MG63 (cell line): Measurements from ENCODE around the gene NUMBL. TPM values are rescaled to one million over a fixed set of nuclear protein-coding genes. Genes with fewer than 3 reads are reported as not detected.

ENCODE experiments used
- DNase-seq: peaks from one replicate; pipeline ENCODE4 v3.0.0-alpha.2; 2020
- H3K27me3 ChIP-seq: fragments of 250-450 bp; sonication (Bioruptor Pico); 2 replicates; pipeline ENCODE4 v1.5.1; 2020; ENCODE audit warnings: mild to moderate bottlenecking, moderate library complexity
- H3K36me3 ChIP-seq: fragments of 250-450 bp; sonication (Bioruptor Pico); 2 replicates; pipeline ENCODE4 v1.5.1; 2020; ENCODE audit warnings: mild to moderate bottlenecking, moderate library complexity
- H3K4me3 ChIP-seq: fragments of 250-450 bp; sonication (Bioruptor Pico); 2 replicates; pipeline ENCODE4 v1.5.1; 2020; ENCODE audit warnings: mild to moderate bottlenecking, moderate library complexity
- H3K9me3 ChIP-seq: fragments of 250-450 bp; sonication (Bioruptor Pico); 2 replicates; pipeline ENCODE4 v1.5.1; 2020; ENCODE audit warnings: mild to moderate bottlenecking, moderate library complexity
- total RNA-seq: library from RNA; depleted of rRNA; stranded (reverse); fragments of >200 nt; shearing (Covaris generic); gene quantifications from 2 replicates; pipeline ENCODE4 v1.2.3, GENCODE V29; 2014; ENCODE audit warnings: low replicate concordance

NUMBL gene
- total RNA-seq, 1 experiment from 2014 or later, result 42.8 TPM

DNA sequence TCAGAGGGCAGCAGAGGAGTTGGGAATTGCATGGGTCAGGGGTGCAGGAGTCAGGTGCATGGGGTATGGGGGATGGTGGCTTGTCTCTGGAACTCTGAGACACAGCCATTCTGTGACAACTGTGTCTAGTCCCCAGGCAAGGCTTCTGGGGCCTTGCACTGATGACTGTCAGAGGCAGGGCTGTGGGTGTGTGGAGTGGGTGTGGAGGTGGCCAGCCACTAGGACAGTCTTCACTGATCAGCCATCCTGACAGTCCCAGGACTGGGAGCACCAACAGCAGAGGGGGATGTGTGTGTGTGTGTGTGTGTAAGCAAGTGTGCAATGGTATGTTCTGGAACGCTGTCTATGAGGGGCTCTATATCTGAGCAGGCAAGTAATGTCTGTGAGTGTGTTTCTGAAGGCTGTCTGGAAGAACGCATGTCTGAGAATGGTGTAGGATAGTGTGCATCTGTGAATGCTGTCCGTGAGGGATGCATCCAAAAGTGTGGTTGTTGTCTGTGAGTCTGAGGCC lies 5.4 kb downstream of the NUMBL start:
- H3K4me3 ChIP-seq, result no peak overlapping the region
- peaks cover 74% of the 10 kb centered on the region for H3K36me3 ChIP-seq
- no peaks in the 10 kb centered on the region for H3K9me3 ChIP-seq
- H3K27me3 ChIP-seq, result no peaks in the 10 kb centered on the region
- no peak for DNase-seq

DNA sequence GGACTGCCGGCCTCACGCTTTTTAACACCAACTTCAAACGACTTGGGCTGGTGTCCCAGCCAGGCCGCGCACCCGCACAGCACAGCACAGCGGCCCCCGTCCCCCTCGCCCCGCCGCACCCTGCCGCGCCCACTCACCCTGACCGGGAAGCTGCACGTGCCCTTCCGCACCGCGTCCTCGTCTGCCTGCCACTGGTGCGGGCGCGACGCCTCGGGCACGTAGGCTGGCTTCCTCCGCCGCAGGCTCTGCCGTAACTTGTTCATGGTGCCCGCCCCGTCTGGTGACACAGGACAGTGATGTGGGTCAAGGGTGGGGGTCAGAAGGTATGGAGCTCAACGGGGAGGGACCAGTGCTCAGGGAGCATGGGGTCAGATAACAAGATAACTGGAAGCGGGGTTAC lies 6.2 kb downstream of the NUMBL start:
- peaks cover 81% of the 10 kb centered on the region for H3K36me3 ChIP-seq
- H3K4me3 ChIP-seq, result no peak overlapping the region
- H3K27me3 ChIP-seq, result no peaks in the 10 kb centered on the region
- DNase-seq, result no peak
- no peaks in the 10 kb centered on the region for H3K9me3 ChIP-seq

DNA sequence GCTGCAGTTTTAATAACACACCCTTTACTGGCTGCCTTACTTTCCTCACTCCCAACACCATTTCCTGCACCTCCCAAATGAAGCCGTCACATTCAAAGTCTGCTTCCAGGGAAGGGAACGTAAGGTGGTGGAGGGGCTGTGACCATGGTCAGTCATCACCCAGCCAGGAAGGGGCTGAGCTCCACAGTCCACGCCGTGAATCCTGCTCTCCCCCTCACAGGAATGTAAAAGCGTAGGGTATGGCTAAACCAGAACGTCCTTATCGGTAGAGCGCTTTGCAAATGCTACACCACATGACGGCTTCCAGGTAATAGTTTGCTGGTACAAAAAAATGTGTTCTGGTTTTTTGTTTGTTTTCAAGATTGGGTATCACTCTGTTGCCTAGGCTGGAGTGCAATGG lies 7.0 kb downstream of the NUMBL start:
- Histone ChIP-seq H3K36me3 (peaks cover 85% of the 10 kb centered on the region), H3K4me3 (no peak overlapping the region), H3K9me3 (no peaks in the 10 kb centered on the region), H3K27me3 (no peaks in the 10 kb centered on the region)
- DNase-seq, result no peak

DNA sequence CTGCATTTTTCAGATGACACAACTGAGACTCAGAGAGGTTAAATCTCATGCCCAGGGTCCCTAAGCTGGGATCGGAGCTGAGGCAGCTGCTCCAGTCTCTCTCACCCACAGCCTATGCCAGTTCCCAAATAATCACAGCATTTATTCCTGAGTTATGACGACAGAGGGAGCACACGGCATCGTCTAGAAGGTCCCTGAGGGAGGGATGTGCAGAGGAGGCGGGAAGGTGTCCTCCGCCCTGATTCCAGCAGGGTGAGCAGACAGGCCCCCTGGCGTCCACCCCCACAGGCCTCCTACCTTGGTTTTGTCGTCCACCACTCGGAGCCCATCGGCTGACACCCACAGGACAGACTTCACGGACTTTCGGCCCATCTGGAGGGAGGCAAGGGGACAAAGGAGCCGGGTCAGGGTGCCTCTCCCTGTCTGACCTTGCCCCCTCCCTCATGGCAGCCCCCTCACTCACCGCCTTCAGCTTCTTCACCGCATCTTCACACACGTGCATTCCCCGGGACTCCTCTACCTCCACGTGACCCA lies 8.0 kb downstream of the NUMBL start:
- Histone ChIP-seq H3K9me3 (no peaks in the 10 kb centered on the region), H3K27me3 (no peaks in the 10 kb centered on the region), H3K4me3 (no peak overlapping the region), H3K36me3 (peaks cover 90% of the 10 kb centered on the region)
- no peak for DNase-seq

DNA sequence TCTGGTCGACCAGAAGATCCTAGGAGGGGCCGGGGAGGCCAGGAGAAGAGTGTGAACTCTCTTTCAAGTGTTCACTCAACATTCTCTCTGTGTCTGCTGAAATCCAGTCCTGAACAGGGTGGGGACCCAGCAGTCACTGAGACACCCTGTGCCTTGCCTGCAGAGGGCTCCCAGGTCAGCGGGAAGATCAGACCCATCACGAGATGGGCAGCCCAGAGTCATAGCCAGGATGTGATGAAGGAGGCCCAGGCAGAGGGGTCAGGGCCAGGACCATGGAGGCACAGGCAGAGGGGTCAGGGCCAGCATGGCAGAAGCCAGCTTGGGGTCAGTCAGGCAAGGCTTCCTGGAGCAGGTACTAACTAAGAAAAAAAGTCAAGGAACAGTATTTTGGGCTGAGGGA lies 9.4 kb downstream of the NUMBL start:
- Histone ChIP-seq H3K36me3 (peaks cover 89% of the 10 kb centered on the region), H3K4me3 (no peak overlapping the region), H3K9me3 (no peaks in the 10 kb centered on the region), H3K27me3 (no peaks in the 10 kb centered on the region)
- no peak for DNase-seq

DNA sequence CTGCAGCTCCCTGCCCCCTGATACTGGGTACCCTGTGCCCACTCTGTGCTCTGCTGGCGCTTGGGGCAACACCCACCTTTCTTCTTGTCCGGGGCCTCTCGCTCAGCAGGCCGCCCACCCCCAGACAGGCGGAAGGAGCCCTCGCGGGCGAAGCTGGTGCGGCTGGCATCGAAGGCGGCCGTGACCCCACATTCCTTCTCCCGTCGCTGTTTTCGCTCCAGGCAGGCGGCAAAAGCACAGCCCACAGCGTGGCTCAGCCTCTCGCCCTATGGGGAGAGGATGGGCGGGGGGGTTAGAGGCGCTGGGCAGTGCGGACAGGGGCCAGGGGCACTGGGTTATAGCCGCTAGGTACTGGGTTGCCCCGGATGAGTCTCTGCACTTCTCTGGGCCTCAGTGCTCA lies 13.3 kb downstream of the NUMBL start:
- peaks cover 84% of the 10 kb centered on the region for H3K36me3 ChIP-seq
- H3K27me3 ChIP-seq, result no peaks in the 10 kb centered on the region
- no peak overlapping the region for H3K4me3 ChIP-seq
- DNase-seq, result no peak
- H3K9me3 ChIP-seq, result no peaks in the 10 kb centered on the region

DNA sequence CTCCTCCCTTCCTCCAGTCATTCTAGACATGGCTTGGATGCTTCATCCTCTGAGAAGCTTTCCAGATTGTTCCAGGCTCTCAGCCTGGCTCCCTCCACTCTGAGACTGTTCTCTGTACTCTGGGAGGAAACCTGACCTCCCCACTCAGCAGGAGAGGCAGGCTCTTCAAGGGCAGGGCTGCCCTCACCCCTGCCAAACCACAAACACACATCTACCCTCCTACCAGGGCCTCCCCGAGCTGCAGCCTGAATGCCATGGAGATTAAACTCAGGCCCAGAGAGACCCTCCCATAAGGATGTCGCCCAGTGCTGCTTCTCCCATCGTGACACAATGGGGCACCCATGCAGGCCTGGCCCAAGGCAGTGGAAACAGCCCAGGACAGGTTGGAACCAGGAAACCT lies 16.2 kb downstream of the NUMBL start:
- Histone ChIP-seq H3K9me3 (no peaks in the 10 kb centered on the region; the same call in 1 of the 2 replicates), H3K36me3 (peaks cover 85% of the 10 kb centered on the region), H3K27me3 (no peaks in the 10 kb centered on the region), H3K4me3 (no peak overlapping the region)
- no peak for DNase-seq

DNA sequence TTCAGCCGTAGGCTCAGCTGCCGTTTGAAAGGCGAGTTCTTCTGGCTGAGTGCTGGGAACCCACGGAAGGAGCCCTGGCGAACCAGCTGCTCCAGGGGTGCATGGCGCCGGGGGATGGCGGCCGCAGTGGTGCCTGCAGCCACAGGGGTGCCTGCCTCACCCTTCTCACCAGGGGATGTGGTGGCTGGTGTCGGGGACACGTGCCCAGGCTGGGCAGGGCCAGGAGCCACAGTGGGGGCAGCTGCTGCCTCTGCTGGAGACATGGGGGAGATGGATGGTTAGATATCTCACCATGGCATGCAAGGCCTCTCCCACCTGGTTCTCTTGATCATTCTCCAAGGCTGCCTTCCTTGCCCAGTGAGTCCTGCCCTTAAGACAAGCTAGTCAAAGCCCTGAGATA lies 17.1 kb downstream of the NUMBL start:
- Histone ChIP-seq H3K4me3 (no peak overlapping the region), H3K27me3 (no peaks in the 10 kb centered on the region), H3K36me3 (peaks cover 85% of the 10 kb centered on the region), H3K9me3 (no peaks in the 10 kb centered on the region; the same call in 1 of the 2 replicates)
- no peak for DNase-seq

DNA sequence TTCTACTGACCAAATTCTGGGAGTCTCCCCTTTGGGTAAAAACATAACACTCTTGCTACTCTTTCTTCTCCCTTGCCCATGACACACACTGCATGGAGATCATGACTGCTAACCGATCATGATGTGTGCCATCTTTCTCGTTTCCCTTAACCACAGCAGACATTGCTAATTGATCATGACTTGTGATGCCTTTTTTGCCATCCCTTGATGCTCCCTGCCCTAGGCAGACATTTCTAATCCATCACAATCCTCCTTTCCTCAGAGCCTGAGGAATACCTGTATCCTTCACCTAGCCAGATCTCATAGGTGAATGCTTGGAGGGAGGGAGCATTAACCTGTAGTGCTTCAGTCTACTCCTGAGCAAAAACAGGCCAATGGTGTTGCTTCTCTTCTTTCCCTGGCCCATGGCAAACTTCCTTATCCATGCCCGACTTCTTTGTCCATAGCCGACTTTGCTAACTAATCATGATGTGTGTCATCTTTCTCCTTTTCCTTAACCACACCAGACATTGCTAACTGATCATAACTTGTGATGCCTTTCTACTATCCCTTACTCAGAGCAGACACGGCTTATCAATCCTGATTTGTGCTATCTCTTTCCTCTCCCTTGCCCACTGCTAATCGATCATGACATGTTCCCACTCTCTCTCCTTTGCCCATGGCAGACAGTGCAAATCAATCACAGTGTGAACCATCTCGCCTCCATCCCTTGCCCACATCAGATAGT lies 17.7 kb downstream of the NUMBL start:
- DNase-seq, result no peak
- H3K9me3 ChIP-seq, result no peaks in the 10 kb centered on the region; the same call in 1 of the 2 replicates
- no peak overlapping the region for H3K4me3 ChIP-seq
- no peaks in the 10 kb centered on the region for H3K27me3 ChIP-seq
- H3K36me3 ChIP-seq, result peaks cover 85% of the 10 kb centered on the region

DNA sequence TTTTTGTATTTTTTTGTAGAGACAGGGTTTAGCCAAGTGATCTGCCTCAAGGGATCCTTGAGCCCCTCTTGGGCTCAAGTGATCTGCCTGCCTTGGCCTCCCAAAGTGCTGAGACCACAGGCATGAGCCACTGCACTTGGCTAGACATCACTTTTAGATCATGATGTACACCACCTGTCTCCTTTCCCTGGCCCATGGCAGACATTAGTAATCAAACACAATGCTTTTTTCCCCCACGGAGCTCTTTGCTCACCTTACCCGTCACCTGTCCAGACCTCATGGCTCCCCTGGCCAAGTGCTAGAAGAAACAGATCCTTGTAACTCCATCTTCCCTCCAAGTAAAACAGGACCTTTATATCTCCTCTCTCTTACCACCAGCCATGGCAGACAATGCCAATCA lies 18.4 kb downstream of the NUMBL start:
- Histone ChIP-seq H3K36me3 (peaks cover 85% of the 10 kb centered on the region), H3K9me3 (no peaks in the 10 kb centered on the region; the same call in 1 of the 2 replicates), H3K4me3 (no peak overlapping the region), H3K27me3 (no peaks in the 10 kb centered on the region)
- no peak for DNase-seq

DNA sequence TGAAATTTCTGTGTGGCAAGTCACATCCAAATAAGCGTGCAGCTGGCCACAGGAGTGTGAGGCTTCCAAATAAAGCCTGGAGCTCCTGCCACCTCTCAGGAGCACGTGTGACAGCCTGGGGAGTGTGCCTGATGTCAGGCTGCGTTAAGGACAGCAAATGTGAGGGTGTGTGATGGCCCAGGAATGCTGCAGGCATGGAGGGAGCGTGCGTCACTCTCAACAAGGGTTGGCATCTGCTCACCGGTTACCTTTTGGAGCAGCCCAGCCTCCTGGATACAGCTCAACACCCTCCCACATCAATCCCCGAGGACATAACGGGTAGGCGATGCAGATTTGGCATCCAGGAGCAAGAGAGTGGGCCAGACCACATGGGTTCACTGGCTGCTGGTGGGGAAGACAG lies 19.0 kb downstream of the NUMBL start:
- no peaks in the 10 kb centered on the region; the same call in 1 of the 2 replicates for H3K9me3 ChIP-seq
- H3K4me3 ChIP-seq, result no peak overlapping the region
- H3K36me3 ChIP-seq, result peaks cover 86% of the 10 kb centered on the region
- H3K27me3 ChIP-seq, result no peaks in the 10 kb centered on the region
- no peak for DNase-seq

DNA sequence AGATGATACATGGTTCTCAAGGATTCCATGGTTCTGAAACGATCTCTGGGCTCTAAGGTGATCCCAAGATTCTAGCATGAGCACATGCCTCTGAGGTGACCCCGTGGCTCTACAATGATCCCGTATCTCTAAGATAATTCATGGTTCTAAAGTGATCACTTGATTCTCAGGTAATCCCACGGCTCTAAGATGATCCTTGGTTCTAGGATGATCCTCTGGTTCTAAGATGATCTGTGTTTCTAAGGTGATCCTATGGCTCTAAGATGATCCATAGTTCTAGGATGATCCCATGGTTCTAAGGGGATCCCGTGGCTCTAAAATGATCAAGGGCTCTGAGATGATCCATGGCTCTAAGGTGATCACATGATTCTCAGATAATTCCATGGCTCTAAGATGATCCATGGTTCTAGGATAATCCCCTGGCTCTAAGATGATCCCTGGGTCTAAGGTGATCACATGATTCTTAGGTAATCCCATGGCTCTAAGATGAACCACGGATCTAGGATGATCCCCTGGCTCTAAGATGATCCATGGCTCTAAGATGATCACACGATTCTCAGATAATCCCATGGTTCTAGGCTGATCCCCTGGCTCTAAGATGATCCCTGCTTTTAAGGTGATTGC lies 21.3 kb downstream of the NUMBL start:
- Histone ChIP-seq H3K36me3 (peaks cover 76% of the 10 kb centered on the region), H3K27me3 (no peaks in the 10 kb centered on the region)
- DNase-seq, result no peak

DNA sequence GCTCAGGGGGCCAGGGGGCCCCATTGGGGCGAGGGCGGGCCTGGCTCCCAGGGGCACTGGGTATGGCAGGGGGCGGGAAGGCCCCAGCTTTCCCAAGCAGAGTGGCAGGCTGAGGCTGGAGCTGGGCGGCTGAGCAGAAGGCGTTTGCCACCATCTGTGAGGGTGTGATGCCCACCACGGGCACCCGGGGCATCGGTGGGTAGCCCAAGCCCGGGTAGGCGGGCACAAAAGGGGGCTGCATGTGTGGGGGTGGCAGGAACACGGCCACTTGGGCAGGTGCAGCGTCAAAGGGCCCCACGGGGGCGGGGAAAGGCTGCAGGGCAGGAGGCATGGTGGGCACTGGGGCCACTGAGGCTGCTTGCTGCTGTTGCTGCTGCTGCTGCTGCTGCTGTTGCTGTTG lies 22.8 kb downstream of the NUMBL start:
- peaks cover 61% of the 10 kb centered on the region for H3K36me3 ChIP-seq
- DNase-seq, result no peak
- H3K27me3 ChIP-seq, result no peaks in the 10 kb centered on the region
- H3K9me3 ChIP-seq, result no peaks in the 10 kb centered on the region; the same call in 1 of the 2 replicates
- H3K4me3 ChIP-seq, result no peak overlapping the region

More for the DNA sequence above, 21.3 kb downstream of the NUMBL start:
- H3K9me3 ChIP-seq, result no peaks in the 10 kb centered on the region; the same call in 1 of the 2 replicates
- H3K4me3 ChIP-seq, result no peak overlapping the region

DNA sequence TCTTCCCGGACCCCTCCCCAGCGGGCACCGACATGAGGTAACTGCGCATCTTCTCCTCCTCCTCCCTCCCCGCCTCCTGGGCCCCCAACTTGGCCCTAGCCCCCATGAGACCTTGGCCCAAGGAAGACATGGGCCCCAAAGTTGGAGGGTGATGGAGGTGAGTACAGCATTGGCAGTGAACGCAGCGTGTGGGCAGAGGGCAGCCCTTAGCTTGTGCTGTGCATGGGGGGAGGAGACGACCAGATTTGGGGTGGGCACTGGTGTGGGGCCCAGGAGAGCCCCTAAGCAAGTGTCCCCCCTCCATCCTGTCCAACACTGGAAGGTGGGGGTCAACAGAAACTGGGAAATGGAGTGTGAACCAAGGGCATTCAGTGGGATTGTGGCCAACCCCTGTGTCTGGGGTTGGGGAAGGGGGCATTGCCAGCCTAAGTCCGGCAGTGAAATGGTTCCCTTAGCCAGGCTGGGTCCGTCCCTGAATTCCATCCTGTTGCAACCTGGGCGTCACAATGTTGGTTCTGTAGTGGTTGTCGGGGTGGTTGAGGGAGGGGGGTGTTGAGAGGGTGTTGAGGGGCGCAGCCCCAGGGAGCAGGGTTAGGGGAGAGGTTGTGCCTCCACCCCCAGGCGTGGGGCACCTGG lies 23.5 kb downstream of the NUMBL start:
- no peaks in the 10 kb centered on the region for H3K27me3 ChIP-seq
- DNase-seq, result no peak
- H3K4me3 ChIP-seq, result no peak overlapping the region
- H3K9me3 ChIP-seq, result no peaks in the 10 kb centered on the region; the same call in 1 of the 2 replicates
- H3K36me3 ChIP-seq, result peaks cover 54% of the 10 kb centered on the region

DNA sequence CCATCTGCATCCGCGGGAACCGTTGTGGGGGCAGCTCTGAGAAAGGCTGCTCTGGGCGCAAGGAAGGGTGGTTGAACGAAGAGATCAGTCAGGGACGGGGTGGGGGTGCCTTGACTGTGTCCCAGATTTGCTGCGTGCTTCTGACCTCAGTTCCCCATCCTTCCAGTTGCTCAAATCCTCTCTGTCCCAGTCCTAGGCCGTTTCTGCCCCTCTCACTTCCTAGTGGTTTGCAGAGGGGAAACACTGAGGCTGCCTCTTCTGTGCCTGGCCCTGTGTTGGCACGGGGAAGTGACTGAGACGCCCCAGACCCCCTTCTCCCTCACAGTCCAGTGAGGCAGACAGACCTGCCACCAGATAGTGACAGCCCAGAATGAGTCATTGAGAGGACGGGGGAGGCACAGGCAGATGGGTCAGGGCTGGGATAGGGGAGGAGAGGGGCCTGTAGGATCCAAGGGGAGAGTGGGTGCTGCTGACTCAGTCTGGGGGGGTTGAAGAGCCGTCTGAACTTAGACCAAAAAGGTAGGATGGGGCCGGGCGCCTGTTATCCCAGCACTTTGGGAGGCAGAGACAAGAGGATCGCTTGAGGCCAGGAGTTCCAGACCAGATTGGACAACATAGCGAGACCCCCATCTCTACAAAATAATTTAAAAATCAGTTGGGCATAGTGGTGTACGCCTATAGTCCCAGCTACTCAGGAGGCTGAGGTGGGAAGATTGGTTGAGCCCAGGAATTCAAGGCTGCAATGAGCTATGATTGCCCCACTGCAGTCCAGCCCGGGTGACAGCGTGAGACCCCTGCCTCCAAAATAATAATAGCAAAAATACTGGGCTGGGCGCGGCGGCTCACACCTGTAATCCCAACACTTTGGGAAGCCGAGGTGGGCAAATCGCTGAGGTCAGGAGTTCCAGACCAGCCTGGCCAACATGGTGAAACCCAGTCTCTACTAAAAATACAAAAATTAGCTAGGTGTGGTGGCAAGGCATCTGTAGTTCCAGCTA lies 26.5 kb downstream of the NUMBL start:
- no peaks in the 10 kb centered on the region for H3K27me3 ChIP-seq
- H3K9me3 ChIP-seq, result no peaks in the 10 kb centered on the region
- H3K36me3 ChIP-seq, result peaks cover 25% of the 10 kb centered on the region
- H3K4me3 ChIP-seq, result peak overlapping the region; percentile 60
- DNase-seq, result peak; percentile 49
